Measurements from ENCODE around the gene SLC9C1. TPM values are rescaled to one million over a fixed set of nuclear protein-coding genes. Genes with fewer than 3 reads are reported as not detected.

Gene SLC9C1
- total RNA-seq, 3 donors from 2014 or later, result 0.34 to 0.96 (median 0.51) TPM

- ATAC-seq, result peak; percentile 92
- no peaks in the 10 kb centered on the region for H3K9me3 ChIP-seq
- no peaks in the 10 kb centered on the region for H3K36me3 ChIP-seq (ENCODE audit: low read depth)
- no peak overlapping the region for H3K4me3 ChIP-seq
- TF ChIP-seq CTCF (IDR thresholded peaks at IDR 0.05), result peak; percentile 53
- H3K4me1 ChIP-seq (ENCODE audit: low read depth), result peaks cover 4% of the 10 kb centered on the region
- peak in 2 of 3 donors; percentile 35 to 80 for DNase-seq
- intact Hi-C loops (cut with DNase I, micrococcal nuclease), result no loop called here
Observed at GRCh38 chr3:112111785-112112402, 182.1 kb downstream of the SLC9C1 start.

- H3K9me3 ChIP-seq, result no peaks in the 10 kb centered on the region
- ATAC-seq (peak; percentile 58), DNase-seq (no peak)
- no peaks in the 10 kb centered on the region for H3K36me3 ChIP-seq (ENCODE audit: low read depth)
- no peak for TF ChIP-seq CTCF (IDR thresholded peaks at IDR 0.05)
- H3K4me1 ChIP-seq (ENCODE audit: low read depth), result peaks cover 4% of the 10 kb centered on the region
- intact Hi-C loops (cut with DNase I, micrococcal nuclease), result no loop called here
- H3K4me3 ChIP-seq, result no peak overlapping the region
Observed at GRCh38 chr3:112109322-112109721, 184.7 kb downstream of the SLC9C1 start.

GRCh38 chr3:112104774-112105173 is 189.2 kb downstream of the SLC9C1 start:
- H3K36me3 ChIP-seq (ENCODE audit: low read depth), result no peaks in the 10 kb centered on the region

GRCh38 chr3:112101916-112102315 is 192.1 kb downstream of the SLC9C1 start:
- no peak for TF ChIP-seq CTCF (IDR thresholded peaks at IDR 0.05)
- no peak overlapping the region for H3K4me3 ChIP-seq
- DNase-seq (no peak), ATAC-seq (no peak)
- no peaks in the 10 kb centered on the region for H3K36me3 ChIP-seq (ENCODE audit: low read depth)
- intact Hi-C loops (cut with DNase I, micrococcal nuclease), result no loop called here
- no peaks in the 10 kb centered on the region for H3K9me3 ChIP-seq
- H3K4me1 ChIP-seq (ENCODE audit: low read depth), result peaks cover 5% of the 10 kb centered on the region

More at GRCh38 chr3:112104774-112105173, 189.2 kb downstream of the SLC9C1 start:
- Histone ChIP-seq H3K9me3 (no peaks in the 10 kb centered on the region), H3K4me1 (ENCODE audit: low read depth) (peaks cover 4% of the 10 kb centered on the region), H3K4me3 (no peak overlapping the region)
- ATAC-seq (no peak), DNase-seq (no peak)
- no peak for TF ChIP-seq CTCF (IDR thresholded peaks at IDR 0.05)
- intact Hi-C loops (cut with DNase I, micrococcal nuclease), result no loop called here

- Histone ChIP-seq H3K36me3 (ENCODE audit: low read depth) (no peaks in the 10 kb centered on the region), H3K9me3 (no peaks in the 10 kb centered on the region), H3K4me3 (no peak overlapping the region), H3K4me1 (ENCODE audit: low read depth) (peaks cover 25% of the 10 kb centered on the region)
- intact Hi-C loops (cut with DNase I, micrococcal nuclease), result no loop called here
- DNase-seq (peak in 1 of 3 donors; percentile 91), ATAC-seq (peak; percentile 93)
- no peak for TF ChIP-seq CTCF (IDR thresholded peaks at IDR 0.05)
Observed at GRCh38 chr3:112097378-112097777, 196.6 kb downstream of the SLC9C1 start.

All from mucosa of descending colon (tissue), 3 donors.